DOHH2 (cell line): ENCODE results near the gene ZNF805.

ENCODE experiments used
- CTCF ChIP-seq: fragments of 200-600 bp; sonication (generic); IDR thresholded peaks from one replicate; pipeline ENCODE4 v1.5.1; 2014; ENCODE audit warnings: antibody characterized with exemption, mild to moderate bottlenecking, low read depth, low read length; ENCODE audit not compliant: poor library complexity, severe bottlenecking
- EZH2phosphoT487 ChIP-seq: fragments of 200-600 bp; sonication (generic); IDR thresholded peaks from 2 replicates; pipeline ENCODE4 v1.6.1; 2017; ENCODE audit warnings: borderline replicate concordance, mild to moderate bottlenecking, antibody characterized with exemption, low read length, moderate library complexity, mixed read lengths

GRCh38 chr19:57293719-57294118 is 53.3 kb downstream of the ZNF805 start:
- TF ChIP-seq CTCF (no peak), EZH2phosphoT487 (no peak)
